Gastroesophageal sphincter (tissue), 4 donors: Measurements from ENCODE around the gene NTRK3. TPM values are rescaled to one million over a fixed set of nuclear protein-coding genes. Genes with fewer than 3 reads are reported as not detected.

Experiments
- ATAC-seq: fragments of 150-250 bp; one replicate; pipeline ENCODE4 v1.9.1; 2016; ENCODE audit warnings: mild to moderate bottlenecking, moderate library complexity
- H3K27ac ChIP-seq, 4 donors: fragments of 200-600 bp; sonication (generic) in 3 of 4; 1 replicate in 3 of 4; 2 replicates in 1 of 4; pipeline ENCODE4 v1.5.1; 2016 to 2019
- H3K27me3 ChIP-seq: fragments of 200-600 bp; sonication (generic); one replicate; pipeline ENCODE4 v1.5.1; 2019
- H3K36me3 ChIP-seq, 2 donors: fragments of 200-600 bp; sonication (generic); one replicate each; pipeline ENCODE4 v1.5.1; 2019; ENCODE audit warnings: control low read depth in 1 of 2
- H3K4me1 ChIP-seq, 3 donors: fragments of 200-600 bp; sonication (generic); 1 replicate in 2 of 3; 2 replicates in 1 of 3; pipeline ENCODE4 v1.5.1; 2016 to 2019; ENCODE audit warnings: control low read depth in 2 of 3
- H3K4me3 ChIP-seq, 2 donors: fragments of 200-600 bp; sonication (generic); one replicate each; pipeline ENCODE4 v1.5.1; 2019; ENCODE audit warnings: mild to moderate bottlenecking in 1 of 2, moderate library complexity in 1 of 2
- H3K9me3 ChIP-seq, 3 donors: fragments of 200-600 bp; sonication (generic); one replicate each; pipeline ENCODE4 v1.5.1; 2017 to 2019; ENCODE audit warnings: control low read depth in 2 of 3
- CTCF ChIP-seq, 4 experiments: fragments of 200-600 bp in 2 of 4; fragments of 450-650 bp in 2 of 4; sonication (generic) in 1 of 4; IDR thresholded peaks; one replicate each; pipeline ENCODE4 v1.5.1; 2017 to 2019; ENCODE audit warnings: antibody characterized with exemption in 4 of 4, mild to moderate bottlenecking in 2 of 4, moderate library complexity in 2 of 4
- EP300 ChIP-seq: sonication (generic); formaldehyde crosslinking; IDR thresholded peaks from one replicate; pipeline ENCODE4 v1.6.1; 2017; ENCODE audit warnings: antibody characterized with exemption, mild to moderate bottlenecking
- POLR2A ChIP-seq, 2 donors: fragments of 450-650 bp; IDR thresholded peaks; one replicate each; pipeline ENCODE4 v1.6.1; 2017; ENCODE audit warnings: antibody characterized with exemption in 2 of 2, mild to moderate bottlenecking in 2 of 2, moderate library complexity in 1 of 2
- POLR2AphosphoS5 ChIP-seq: sonication (generic); formaldehyde crosslinking; IDR thresholded peaks from one replicate; pipeline ENCODE4 v1.6.1; 2017; ENCODE audit warnings: antibody characterized with exemption
- WGBS, 2 donors: methylation state at CpG; one replicate each; pipeline ENCODE4 v1.1.5; 2018; ENCODE audit warnings: low coverage in 1 of 2; 5-methylcytosine and 5-hydroxymethylcytosine counted together
- total RNA-seq, 4 donors: library from RNA; depleted of rRNA; stranded (reverse); fragments of >200 nt; gene quantifications; one replicate each; pipeline ENCODE4 v1.1.0, GENCODE V29; 2016

NTRK3 gene
- total RNA-seq, 4 donors from 2014 or later: 0.47 to 4.3 (median 1.5) TPM

DNA sequence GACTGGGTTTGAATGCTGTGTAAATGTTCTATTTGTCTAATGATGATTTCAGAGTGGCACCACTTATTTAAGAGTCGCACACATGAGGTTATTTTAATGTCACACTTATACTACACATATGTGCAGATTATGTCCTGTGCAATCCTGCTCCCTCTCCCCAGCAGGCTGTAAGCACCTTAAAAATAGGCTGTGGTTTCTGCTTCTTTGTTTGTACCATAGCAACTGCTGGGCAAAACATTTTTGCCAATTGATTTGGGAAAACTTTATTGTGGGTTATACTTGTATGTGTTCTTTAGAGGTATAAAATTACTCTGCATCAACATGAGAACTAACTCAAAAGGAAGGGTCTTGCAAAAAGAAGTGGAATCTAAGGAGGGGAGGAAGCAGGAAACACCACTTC is 318.5 kb downstream of the NTRK3 start:
- ATAC-seq: no peak
- Histone ChIP-seq H3K27ac (no peak overlapping the region), H3K9me3 (no peaks in the 10 kb centered on the region), H3K27me3 (peaks cover 11% of the 10 kb centered on the region), H3K36me3 (no peaks in the 10 kb centered on the region), H3K4me3 (no peak overlapping the region), H3K4me1 (no peaks in the 10 kb centered on the region)
- TF ChIP-seq POLR2A (IDR thresholded peaks at IDR 0.05): no peak
- TF ChIP-seq POLR2AphosphoS5: no peak
- TF ChIP-seq CTCF (IDR thresholded peaks at IDR 0.05): no peak
- TF ChIP-seq EP300: no peak
- WGBS, 2 donors: 50 to 100% methylated on average over 1 of the region's 1 CpG

- H3K4me1 ChIP-seq: no peaks in the 10 kb centered on the region
- H3K4me3 ChIP-seq: no peak overlapping the region
- no peaks in the 10 kb centered on the region for H3K36me3 ChIP-seq
- peaks cover 11% of the 10 kb centered on the region for H3K27me3 ChIP-seq
- ATAC-seq: no peak
- no peaks in the 10 kb centered on the region for H3K9me3 ChIP-seq
- TF ChIP-seq CTCF (IDR thresholded peaks at IDR 0.05) (no peak), POLR2A (IDR thresholded peaks at IDR 0.05) (no peak), POLR2AphosphoS5 (no peak), EP300 (no peak)
- H3K27ac ChIP-seq: no peak overlapping the region
- 15 to 39% methylated on average over 1 to 2 of the region's 2 CpGs for WGBS, 2 donors
These were observed 321.0 kb downstream of the NTRK3 start for GRCh38 chr15:87935583-87935982.

- no peak for ATAC-seq
- H3K4me1 ChIP-seq: no peaks in the 10 kb centered on the region
- no peaks in the 10 kb centered on the region for H3K27me3 ChIP-seq
- WGBS, 2 donors: 88 to 89% methylated on average over 1 to 2 of the region's 2 CpGs
- no peak overlapping the region for H3K4me3 ChIP-seq
- H3K9me3 ChIP-seq: no peaks in the 10 kb centered on the region
- H3K36me3 ChIP-seq: no peaks in the 10 kb centered on the region
- TF ChIP-seq POLR2A (IDR thresholded peaks at IDR 0.05) (no peak), EP300 (no peak), POLR2AphosphoS5 (no peak), CTCF (IDR thresholded peaks at IDR 0.05) (no peak)
- no peak overlapping the region for H3K27ac ChIP-seq
These were observed 325.0 kb downstream of the NTRK3 start for GRCh38 chr15:87931584-87931983.

GRCh38 chr15:87930457-87930856 is 326.1 kb downstream of the NTRK3 start:
- Histone ChIP-seq H3K9me3 (no peaks in the 10 kb centered on the region), H3K4me1 (no peaks in the 10 kb centered on the region), H3K27me3 (no peaks in the 10 kb centered on the region), H3K27ac (no peak overlapping the region), H3K36me3 (no peaks in the 10 kb centered on the region), H3K4me3 (no peak overlapping the region)
- TF ChIP-seq POLR2AphosphoS5 (no peak), POLR2A (IDR thresholded peaks at IDR 0.05) (no peak), EP300 (no peak), CTCF (IDR thresholded peaks at IDR 0.05) (no peak)
- WGBS, 2 donors: 83% methylated on average over 2 of the region's 5 CpGs; no CpG with 5 or more reads in 1 of the 2 donors
- no peak for ATAC-seq

- Histone ChIP-seq H3K4me1 (no peaks in the 10 kb centered on the region), H3K27me3 (no peaks in the 10 kb centered on the region), H3K9me3 (no peaks in the 10 kb centered on the region), H3K4me3 (no peak overlapping the region), H3K36me3 (no peaks in the 10 kb centered on the region), H3K27ac (no peak overlapping the region)
- 80 to 83% methylated on average over 1 to 2 of the region's 2 CpGs for WGBS, 2 donors
- ATAC-seq: no peak
- TF ChIP-seq POLR2A (IDR thresholded peaks at IDR 0.05): no peak
- TF ChIP-seq CTCF (IDR thresholded peaks at IDR 0.05): no peak
- TF ChIP-seq EP300: no peak
- TF ChIP-seq POLR2AphosphoS5: no peak
These were observed 326.7 kb downstream of the NTRK3 start for GRCh38 chr15:87929841-87930240.
